GM21526 (cell line): ENCODE data around the gene PDK2.

ENCODE experiments used
- ATAC-seq: cut with Tn5 transposase; IDR thresholded peaks from one replicate; pipeline ENCODE4 v1.9.1; 2021; ENCODE audit warnings: moderate library complexity; ENCODE audit not compliant: unreplicated experiment, low FRiP score

The PDK2 gene

GRCh38 chr17:50132104-50132794 lies 37.1 kb downstream of the PDK2 start:
- no peak for ATAC-seq

GRCh38 chr17:50133028-50133768 lies 38.0 kb downstream of the PDK2 start:
- no peak for ATAC-seq

GRCh38 chr17:50133769-50134099 lies 38.6 kb downstream of the PDK2 start:
- no peak for ATAC-seq

- ATAC-seq, result no peak
These were observed 39.3 kb downstream of the PDK2 start for GRCh38 chr17:50134206-50135110.

GRCh38 chr17:50135316-50136095 lies 40.4 kb downstream of the PDK2 start:
- no peak for ATAC-seq

- ATAC-seq, result no peak
These were observed 41.0 kb downstream of the PDK2 start for GRCh38 chr17:50136096-50136687.

GRCh38 chr17:50137042-50137441 lies 41.9 kb downstream of the PDK2 start:
- no peak for ATAC-seq

- ATAC-seq, result no peak
These were observed 44.1 kb downstream of the PDK2 start for GRCh38 chr17:50139185-50139783.

- no peak for ATAC-seq
These were observed 45.1 kb downstream of the PDK2 start for GRCh38 chr17:50139950-50140885.

GRCh38 chr17:50141026-50141744 lies 46.0 kb downstream of the PDK2 start:
- no peak for ATAC-seq

GRCh38 chr17:50141745-50142110 lies 46.6 kb downstream of the PDK2 start:
- ATAC-seq, result no peak

- no peak for ATAC-seq
These were observed 48.5 kb downstream of the PDK2 start for GRCh38 chr17:50143461-50144176.

- ATAC-seq, result no peak
These were observed 49.2 kb downstream of the PDK2 start for GRCh38 chr17:50144355-50144754.

- no peak for ATAC-seq
These were observed 49.8 kb downstream of the PDK2 start for GRCh38 chr17:50144845-50145531.

- no peak for ATAC-seq
These were observed 50.5 kb downstream of the PDK2 start for GRCh38 chr17:50145532-50146229.

- no peak for ATAC-seq
These were observed 51.2 kb downstream of the PDK2 start for GRCh38 chr17:50146230-50146926.
